Measurements from ENCODE around the gene KANSL1.

- no peak for TF ChIP-seq CTCF (IDR thresholded peaks at IDR 0.05)
- no peak for TF ChIP-seq POLR2A (IDR thresholded peaks at IDR 0.05)
Observed at GRCh38 chr17:46144246-46144645, 49.0 kb downstream of the KANSL1 start.
